IMR-90 (cell line): ENCODE data around the gene CHRNA3.

Source experiments
- BHLHE40 ChIP-seq: fragments of 150-350 bp; IDR thresholded peaks from 2 replicates; pipeline ENCODE4 v1.6.1; 2016; ENCODE audit warnings: mild to moderate bottlenecking, low read depth, low read length
- CEBPB ChIP-seq: IDR thresholded peaks from 2 replicates; pipeline ENCODE4 v1.6.1; 2012; ENCODE audit warnings: low read depth, low read length, improper control_type of control experiment
- MAFK ChIP-seq: IDR thresholded peaks from 2 replicates; pipeline ENCODE4 v1.6.1; 2012; ENCODE audit warnings: low read depth, low read length, improper control_type of control experiment
- MAZ ChIP-seq: IDR thresholded peaks from 2 replicates; pipeline ENCODE4 v1.6.1; 2012; ENCODE audit warnings: low read depth, mild to moderate bottlenecking, low read length, improper control_type of control experiment, moderate library complexity, borderline replicate concordance
- MXI1 ChIP-seq: IDR thresholded peaks from 2 replicates; pipeline ENCODE4 v1.6.1; 2012; ENCODE audit warnings: low read depth, mild to moderate bottlenecking, low read length, moderate library complexity, borderline replicate concordance
- POLR2A ChIP-seq: IDR thresholded peaks from 2 replicates; pipeline ENCODE4 v1.6.1; 2012; ENCODE audit warnings: mild to moderate bottlenecking, low read depth, low read length
- RAD21 ChIP-seq: IDR thresholded peaks from 2 replicates; pipeline ENCODE4 v1.6.1; 2012; ENCODE audit warnings: low read length, improper control_type of control experiment
- RCOR1 ChIP-seq: IDR thresholded peaks from 2 replicates; pipeline ENCODE4 v1.6.1; 2012; ENCODE audit warnings: mild to moderate bottlenecking, low read length, improper control_type of control experiment; ENCODE audit not compliant: insufficient replicate concordance
- RFX5 ChIP-seq: IDR thresholded peaks from 2 replicates; pipeline ENCODE4 v1.8.0; 2012; ENCODE audit warnings: low read depth, mild to moderate bottlenecking, low read length, moderate library complexity
- SMC3 ChIP-seq: fragments of 150-350 bp; IDR thresholded peaks from 2 replicates; pipeline ENCODE4 v1.6.1; 2016; ENCODE audit warnings: low read depth, mild to moderate bottlenecking, antibody characterized with exemption, low read length, moderate library complexity
- TF ChIP-seq, protein P1 (sequence below): conservative IDR thresholded peaks from 2 replicates; pipeline ENCODE4 v1.5.1; 2012; ENCODE audit warnings: mild to moderate bottlenecking, low read depth, low read length, improper control_type of control experiment
- TF ChIP-seq, protein P2 (sequence below): fragments of 150-350 bp; IDR thresholded peaks from 2 replicates; pipeline ENCODE4 v1.6.1; 2016; ENCODE audit warnings: low read depth, mild to moderate bottlenecking, low read length, moderate library complexity, borderline replicate concordance
- TF ChIP-seq, protein P3 (sequence below): fragments of 150-350 bp; IDR thresholded peaks from 2 replicates; pipeline ENCODE4 v1.6.1; 2017; ENCODE audit warnings: mild to moderate bottlenecking, antibody characterized with exemption, low read length, low read depth

DNA sequence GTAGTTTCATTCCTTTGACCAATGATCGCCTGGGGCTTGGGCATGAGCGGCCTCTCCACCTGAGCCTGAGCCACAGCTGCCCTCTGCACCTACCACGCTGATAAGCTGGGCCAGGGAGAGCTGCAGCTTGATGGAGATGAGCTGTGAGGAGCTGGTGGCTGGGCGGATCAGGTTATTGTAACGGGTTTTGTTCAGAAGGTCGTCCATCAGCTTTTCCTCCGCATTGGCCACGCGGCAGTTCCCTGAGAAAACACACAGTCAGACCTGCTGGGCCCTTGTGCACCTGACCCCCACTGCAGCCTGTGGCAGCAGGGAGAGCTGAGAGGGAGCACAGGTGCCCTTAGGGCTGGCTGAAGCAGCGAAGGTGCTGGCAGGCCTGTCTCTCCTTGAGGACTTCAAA, 14.6 kb upstream of the CHRNA3 start:
- TF ChIP-seq POLR2A = no peak
- TF ChIP-seq CEBPB = no peak
- TF ChIP-seq, protein P1, sequence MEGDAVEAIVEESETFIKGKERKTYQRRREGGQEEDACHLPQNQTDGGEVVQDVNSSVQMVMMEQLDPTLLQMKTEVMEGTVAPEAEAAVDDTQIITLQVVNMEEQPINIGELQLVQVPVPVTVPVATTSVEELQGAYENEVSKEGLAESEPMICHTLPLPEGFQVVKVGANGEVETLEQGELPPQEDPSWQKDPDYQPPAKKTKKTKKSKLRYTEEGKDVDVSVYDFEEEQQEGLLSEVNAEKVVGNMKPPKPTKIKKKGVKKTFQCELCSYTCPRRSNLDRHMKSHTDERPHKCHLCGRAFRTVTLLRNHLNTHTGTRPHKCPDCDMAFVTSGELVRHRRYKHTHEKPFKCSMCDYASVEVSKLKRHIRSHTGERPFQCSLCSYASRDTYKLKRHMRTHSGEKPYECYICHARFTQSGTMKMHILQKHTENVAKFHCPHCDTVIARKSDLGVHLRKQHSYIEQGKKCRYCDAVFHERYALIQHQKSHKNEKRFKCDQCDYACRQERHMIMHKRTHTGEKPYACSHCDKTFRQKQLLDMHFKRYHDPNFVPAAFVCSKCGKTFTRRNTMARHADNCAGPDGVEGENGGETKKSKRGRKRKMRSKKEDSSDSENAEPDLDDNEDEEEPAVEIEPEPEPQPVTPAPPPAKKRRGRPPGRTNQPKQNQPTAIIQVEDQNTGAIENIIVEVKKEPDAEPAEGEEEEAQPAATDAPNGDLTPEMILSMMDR = no peak
- TF ChIP-seq, protein P2, sequence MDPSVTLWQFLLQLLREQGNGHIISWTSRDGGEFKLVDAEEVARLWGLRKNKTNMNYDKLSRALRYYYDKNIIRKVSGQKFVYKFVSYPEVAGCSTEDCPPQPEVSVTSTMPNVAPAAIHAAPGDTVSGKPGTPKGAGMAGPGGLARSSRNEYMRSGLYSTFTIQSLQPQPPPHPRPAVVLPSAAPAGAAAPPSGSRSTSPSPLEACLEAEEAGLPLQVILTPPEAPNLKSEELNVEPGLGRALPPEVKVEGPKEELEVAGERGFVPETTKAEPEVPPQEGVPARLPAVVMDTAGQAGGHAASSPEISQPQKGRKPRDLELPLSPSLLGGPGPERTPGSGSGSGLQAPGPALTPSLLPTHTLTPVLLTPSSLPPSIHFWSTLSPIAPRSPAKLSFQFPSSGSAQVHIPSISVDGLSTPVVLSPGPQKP = no peak
- TF ChIP-seq RFX5 = no peak
- TF ChIP-seq RAD21 = no peak
- no peak for TF ChIP-seq BHLHE40
- TF ChIP-seq RCOR1 = no peak
- no peak for TF ChIP-seq MXI1
- TF ChIP-seq, protein P3, sequence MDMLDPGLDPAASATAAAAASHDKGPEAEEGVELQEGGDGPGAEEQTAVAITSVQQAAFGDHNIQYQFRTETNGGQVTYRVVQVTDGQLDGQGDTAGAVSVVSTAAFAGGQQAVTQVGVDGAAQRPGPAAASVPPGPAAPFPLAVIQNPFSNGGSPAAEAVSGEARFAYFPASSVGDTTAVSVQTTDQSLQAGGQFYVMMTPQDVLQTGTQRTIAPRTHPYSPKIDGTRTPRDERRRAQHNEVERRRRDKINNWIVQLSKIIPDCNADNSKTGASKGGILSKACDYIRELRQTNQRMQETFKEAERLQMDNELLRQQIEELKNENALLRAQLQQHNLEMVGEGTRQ = no peak
- TF ChIP-seq MAFK = no peak
- no peak for TF ChIP-seq SMC3
- TF ChIP-seq MAZ = no peak
